GM04503 (cell line): ENCODE results near the gene ZNF823.
A peak's percentile ranks its signal among the peaks of the same experiment; 100 is the strongest.
"Not testable (repeated sequence)": the region's sequence is repeated elsewhere in the genome, so short reads cannot be mapped to it uniquely, and the experiment has no call there.

Experiments used
- DNase-seq: peaks from one replicate; pipeline ENCODE4 v3.0.0-alpha.2; 2012; ENCODE audit warnings: low read depth

Gene ZNF823

GRCh38 chr19:11738746-11739620 lies at the start of gene ZNF823:
Gene ZNF823, minus strand, starts transcription at chr19:11738946. Its CDS starts 127 bp downstream, at chr19:11738819.
- peak; percentile 92 for DNase-seq

GRCh38 chr19:11787536-11787935 lies 48.8 kb upstream of the ZNF823 start:
- no peak for DNase-seq

GRCh38 chr19:11784356-11784755 lies 45.6 kb upstream of the ZNF823 start:
- DNase-seq = no peak

- DNase-seq = no peak
Observed at GRCh38 chr19:11783767-11784166, 45.0 kb upstream of the ZNF823 start.

- DNase-seq = no peak
Observed at GRCh38 chr19:11781295-11782057, 42.7 kb upstream of the ZNF823 start.

GRCh38 chr19:11780431-11781020 lies 41.8 kb upstream of the ZNF823 start:
- DNase-seq = no peak

- DNase-seq = not testable (repeated sequence)
Observed at GRCh38 chr19:11776669-11777068, 37.9 kb upstream of the ZNF823 start.

- DNase-seq = not testable (repeated sequence)
Observed at GRCh38 chr19:11771520-11771919, 32.8 kb upstream of the ZNF823 start.

- DNase-seq = no peak
Observed at GRCh38 chr19:11769995-11770394, 31.2 kb upstream of the ZNF823 start.

- DNase-seq = no peak
Observed at GRCh38 chr19:11767633-11768133, 28.9 kb upstream of the ZNF823 start.

GRCh38 chr19:11766597-11767591 lies 28.1 kb upstream of the ZNF823 start, which contains the start of gene ZNF441:
Gene ZNF441, plus strand, starts transcription at chr19:11767000. Its CDS starts 194 bp downstream, at chr19:11767194.
- peak; percentile 83 for DNase-seq

GRCh38 chr19:11763611-11764010 lies 24.9 kb upstream of the ZNF823 start:
- DNase-seq = no peak

GRCh38 chr19:11763117-11763516 lies 24.4 kb upstream of the ZNF823 start:
- DNase-seq = no peak

GRCh38 chr19:11759805-11760204 lies 21.1 kb upstream of the ZNF823 start:
- DNase-seq = no peak

GRCh38 chr19:11756965-11757364 lies 18.2 kb upstream of the ZNF823 start:
- DNase-seq = no peak

GRCh38 chr19:11754663-11755062 lies 15.9 kb upstream of the ZNF823 start:
- DNase-seq = no peak

- no peak for DNase-seq
Observed at GRCh38 chr19:11752244-11752736, 13.5 kb upstream of the ZNF823 start.

GRCh38 chr19:11749751-11750150 lies 11.0 kb upstream of the ZNF823 start:
- no peak for DNase-seq

GRCh38 chr19:11747277-11747676 lies 8.5 kb upstream of the ZNF823 start:
- DNase-seq = no peak

- DNase-seq = no peak
Observed at GRCh38 chr19:11745869-11746268, 7.1 kb upstream of the ZNF823 start.
